Vagina (tissue), 2 donors: Measurements from ENCODE around the gene FST. TPM values are rescaled to one million over a fixed set of nuclear protein-coding genes. Genes with fewer than 3 reads are reported as not detected.

ENCODE experiments used
- DNase-seq, 2 donors: peaks; one replicate each; pipeline ENCODE4 v3.0.0-alpha.2; 2017; ENCODE audit errors: extremely low spot score in 2 of 2
- H3K27ac ChIP-seq: fragments of 200-600 bp; sonication (generic); one replicate; pipeline ENCODE4 v1.5.1; 2019
- H3K27me3 ChIP-seq: fragments of 200-600 bp; sonication (generic); one replicate; pipeline ENCODE4 v1.5.1; 2019
- H3K36me3 ChIP-seq, 2 donors: fragments of 200-600 bp; sonication (generic); one replicate each; pipeline ENCODE4 v1.5.1; 2017 to 2019
- H3K4me1 ChIP-seq: fragments of 200-600 bp; sonication (generic); one replicate; pipeline ENCODE4 v1.5.1; 2019
- H3K4me3 ChIP-seq, 2 donors: fragments of 200-600 bp; sonication (generic); 1 replicate in 1 of 2; 2 replicates in 1 of 2; pipeline ENCODE4 v1.5.1; 2016 to 2019
- H3K9me3 ChIP-seq: fragments of 200-600 bp; sonication (generic); one replicate; pipeline ENCODE4 v1.5.1; 2019
- CTCF ChIP-seq, 3 experiments: fragments of 450-650 bp in 2 of 3; fragments of 200-600 bp in 1 of 3; sonication (generic) in 1 of 3; IDR thresholded peaks; one replicate each; pipeline ENCODE4 v1.5.1; 2017 to 2019; ENCODE audit warnings: antibody characterized with exemption in 3 of 3, mild to moderate bottlenecking in 2 of 3, moderate library complexity in 2 of 3
- POLR2A ChIP-seq, 2 donors: fragments of 450-650 bp; IDR thresholded peaks; one replicate each; pipeline ENCODE4 v1.6.1; 2017; ENCODE audit warnings: antibody characterized with exemption in 2 of 2, mild to moderate bottlenecking in 2 of 2, moderate library complexity in 2 of 2
- POLR2AphosphoS5 ChIP-seq, 2 donors: sonication (generic); formaldehyde crosslinking; IDR thresholded peaks; one replicate each; pipeline ENCODE4 v1.9.0; 2017; ENCODE audit warnings: antibody characterized with exemption in 2 of 2, mild to moderate bottlenecking in 2 of 2, low read depth in 1 of 2; ENCODE audit not compliant: insufficient read depth in 1 of 2
- intact Hi-C: fragments of 100-400 bp; cut with DNase I; formaldehyde crosslinking; loops from one replicate; pipeline ENCODE4 v1.15.1; 2023
- total RNA-seq: library from RNA; depleted of rRNA; stranded (reverse); fragments of >200 nt; gene quantifications from one replicate; pipeline ENCODE4 v1.2.3, GENCODE V29; 2016

FST gene
- total RNA-seq, 1 donor from 2014 or later = 5.6 TPM

GRCh38 chr5:53490747-53491146 is 10.3 kb downstream of the FST start:
- DNase-seq = no peak
- H3K36me3 ChIP-seq = no peaks in the 10 kb centered on the region
- H3K27me3 ChIP-seq = no peaks in the 10 kb centered on the region
- TF ChIP-seq POLR2AphosphoS5 (IDR thresholded peaks at IDR 0.05; ENCODE audit: insufficient read depth in 1 of 2, low read depth in 1 of 2) (no peak), CTCF (IDR thresholded peaks at IDR 0.05) (no peak), POLR2A (IDR thresholded peaks at IDR 0.05) (no peak)
- no peak overlapping the region for H3K4me3 ChIP-seq
- H3K9me3 ChIP-seq = no peaks in the 10 kb centered on the region
- H3K4me1 ChIP-seq = no peaks in the 10 kb centered on the region
- intact Hi-C loops = no loop called here
- no peak overlapping the region for H3K27ac ChIP-seq

GRCh38 chr5:53501054-53501453 is 20.6 kb downstream of the FST start:
- intact Hi-C loops = no loop called here
- H3K9me3 ChIP-seq = no peaks in the 10 kb centered on the region
- no peaks in the 10 kb centered on the region for H3K36me3 ChIP-seq

GRCh38 chr5:53503562-53504218 is 23.3 kb downstream of the FST start:
- no peak for TF ChIP-seq CTCF (IDR thresholded peaks at IDR 0.05)
- intact Hi-C loops = no loop called here
- DNase-seq = no peak
- H3K36me3 ChIP-seq = no peaks in the 10 kb centered on the region
- no peak overlapping the region for H3K27ac ChIP-seq
- no peaks in the 10 kb centered on the region for H3K9me3 ChIP-seq
- no peak overlapping the region for H3K4me3 ChIP-seq
- H3K4me1 ChIP-seq = no peaks in the 10 kb centered on the region
- H3K27me3 ChIP-seq = no peaks in the 10 kb centered on the region

More at GRCh38 chr5:53501054-53501453, 20.6 kb downstream of the FST start:
- Histone ChIP-seq H3K4me1 (no peaks in the 10 kb centered on the region), H3K27ac (no peak overlapping the region), H3K4me3 (no peak overlapping the region), H3K27me3 (no peaks in the 10 kb centered on the region)
- no peak for TF ChIP-seq POLR2AphosphoS5 (IDR thresholded peaks at IDR 0.05; ENCODE audit: insufficient read depth in 1 of 2, low read depth in 1 of 2)
- TF ChIP-seq CTCF (IDR thresholded peaks at IDR 0.05) = no peak
- no peak for TF ChIP-seq POLR2A (IDR thresholded peaks at IDR 0.05)
- no peak for DNase-seq

GRCh38 chr5:53507013-53507412 is 26.6 kb downstream of the FST start:
- TF ChIP-seq POLR2AphosphoS5 (IDR thresholded peaks at IDR 0.05; ENCODE audit: insufficient read depth in 1 of 2, low read depth in 1 of 2) (no peak), POLR2A (IDR thresholded peaks at IDR 0.05) (no peak), CTCF (IDR thresholded peaks at IDR 0.05) (no peak)
- DNase-seq = no peak
- Histone ChIP-seq H3K4me1 (no peaks in the 10 kb centered on the region), H3K27ac (no peak overlapping the region), H3K36me3 (no peaks in the 10 kb centered on the region), H3K27me3 (no peaks in the 10 kb centered on the region), H3K9me3 (no peaks in the 10 kb centered on the region), H3K4me3 (no peak overlapping the region)
- intact Hi-C loops = no loop called here

- Histone ChIP-seq H3K27ac (no peak overlapping the region), H3K27me3 (no peaks in the 10 kb centered on the region), H3K4me1 (no peaks in the 10 kb centered on the region), H3K36me3 (no peaks in the 10 kb centered on the region), H3K9me3 (no peaks in the 10 kb centered on the region), H3K4me3 (no peak overlapping the region)
- TF ChIP-seq POLR2AphosphoS5 (IDR thresholded peaks at IDR 0.05; ENCODE audit: insufficient read depth in 1 of 2, low read depth in 1 of 2) (no peak), POLR2A (IDR thresholded peaks at IDR 0.05) (no peak), CTCF (IDR thresholded peaks at IDR 0.05) (no peak)
- intact Hi-C loops = no loop called here
- DNase-seq = no peak
Measured at GRCh38 chr5:53508125-53508524, 27.7 kb downstream of the FST start.
